H1 (cell line): ENCODE data around the gene FOXE1. TPM values are rescaled to one million over a fixed set of nuclear protein-coding genes. Genes with fewer than 3 reads are reported as not detected.

Experiments used
- CTCF ChIA-PET: fragments of 300-600 bp; sonication (Branson Sonifier 250); formaldehyde crosslinking; loops from one replicate; lab custom pipeline; 2021; ENCODE audit not compliant: partially characterized antibody; lab: Charles Lee
- POLR2A ChIA-PET: fragments of 300-600 bp; sonication (Branson Sonifier 250); formaldehyde crosslinking; loops from one replicate; lab custom pipeline; 2021; ENCODE audit warnings: inconsistent platforms; ENCODE audit not compliant: partially characterized antibody; lab: Charles Lee
- DNase-seq, 2 experiments: peaks; one replicate each; pipeline versions ENCODE4 v3.0.0 to v3.0.0-alpha.2; 2010 to 2022; ENCODE audit warnings: low spot score in 2 of 2, low read depth in 1 of 2, mixed read lengths in 1 of 2
- FAIRE-seq: peaks from 2 replicates; lab custom pipeline; 2011; peaks lifted over from hg19 to GRCh38; lab: Jason Lieb, UNC
- H2AFZ ChIP-seq: 2 replicates; pipeline ENCODE4 v1.8.1; 2012; ENCODE audit warnings: low read length, inconsistent platforms
- H2AK5ac ChIP-seq: 2 replicates; pipeline ENCODE4 v1.6.1; 2013; ENCODE audit warnings: low read depth, low read length
- H2BK120ac ChIP-seq: replicated peaks from 2 replicates; pipeline ENCODE3; 2013; ENCODE audit warnings: low read depth, low read length, inconsistent platforms
- H2BK12ac ChIP-seq: 2 replicates; pipeline ENCODE4 v1.6.1; 2013; ENCODE audit warnings: low read depth, low read length
- H2BK15ac ChIP-seq: 2 replicates; pipeline ENCODE4 v1.6.1; 2013; ENCODE audit warnings: low read length
- H2BK20ac ChIP-seq: 2 replicates; pipeline ENCODE4 v1.6.1; 2013; ENCODE audit warnings: low read length
- H2BK5ac ChIP-seq: 2 replicates; pipeline ENCODE4 v1.6.1; 2013; ENCODE audit warnings: low read depth, low read length
- H3K14ac ChIP-seq: 2 replicates; pipeline ENCODE4 v1.6.1; 2013; ENCODE audit warnings: inconsistent platforms; ENCODE audit not compliant: insufficient read length
- H3K18ac ChIP-seq: 2 replicates; pipeline ENCODE4 v1.6.1; 2013; ENCODE audit warnings: low read length; ENCODE audit errors: extremely low read depth
- H3K23ac ChIP-seq: 2 replicates; pipeline ENCODE4 v1.6.1; 2013; ENCODE audit warnings: inconsistent platforms; ENCODE audit not compliant: insufficient read length
- H3K23me2 ChIP-seq: 2 replicates; pipeline ENCODE4 v1.6.1; 2013; ENCODE audit warnings: low read depth, low read length
- H3K27ac ChIP-seq: 2 replicates; pipeline ENCODE4 v1.6.1; 2011; ENCODE audit warnings: low read depth, low read length, inconsistent platforms
- H3K27me3 ChIP-seq, 4 experiments: replicated peaks in 1 of 4; 1 replicate in 1 of 4; 2 replicates in 3 of 4; pipeline versions ENCODE4 v1.6.1 to v1.8.1; 2011 to 2013; ENCODE audit warnings: low read length in 3 of 4, mild to moderate bottlenecking in 3 of 4, inconsistent platforms in 2 of 4, mixed read lengths in 2 of 4, moderate library complexity in 1 of 4; ENCODE audit not compliant: control insufficient read depth in 3 of 4, insufficient read depth in 3 of 4; ENCODE audit errors: extremely low read depth in 1 of 4
- H3K36me3 ChIP-seq, 4 experiments: 2 replicates each; pipeline versions ENCODE4 v1.6.1 to v1.8.1; 2011 to 2013; ENCODE audit warnings: mild to moderate bottlenecking in 4 of 4, low read length in 3 of 4, moderate library complexity in 2 of 4, control low read depth in 1 of 4, inconsistent platforms in 1 of 4; ENCODE audit not compliant: insufficient read depth in 4 of 4, control insufficient read depth in 2 of 4
- H3K4ac ChIP-seq: replicated peaks from 2 replicates; pipeline ENCODE3; 2013; ENCODE audit warnings: low read length, low read depth, mixed read lengths, inconsistent platforms; ENCODE audit not compliant: insufficient read length
- H3K4me1 ChIP-seq, 4 experiments: replicated peaks in 1 of 4; 1 replicate in 1 of 4; 2 replicates in 3 of 4; pipeline versions ENCODE4 v1.6.1 to v1.8.1; 2011 to 2013; ENCODE audit warnings: low read length in 3 of 4, inconsistent platforms in 2 of 4, mixed read lengths in 1 of 4; ENCODE audit not compliant: insufficient read depth in 4 of 4, control insufficient read depth in 3 of 4
- H3K4me2 ChIP-seq, 2 experiments: 2 replicates each; pipeline versions ENCODE4 v1.6.1 to v1.8.1; 2011 to 2013; ENCODE audit warnings: low read depth in 2 of 2, low read length in 2 of 2, control low read depth in 1 of 2, inconsistent platforms in 1 of 2, mild to moderate bottlenecking in 1 of 2; ENCODE audit not compliant: insufficient read depth in 1 of 2
- H3K4me3 ChIP-seq, 4 experiments: fragments of 200-600, 300-600 bp in 1 of 4; sonication (generic), shearing (Covaris generic), sonication (Bioruptor Twin) in 1 of 4; 2 replicates each; pipeline versions ENCODE4 v1.5.1 to v1.8.1; 2011 to 2016; ENCODE audit warnings: low read length in 4 of 4, low read depth in 3 of 4, control low read depth in 2 of 4, inconsistent platforms in 2 of 4, mild to moderate bottlenecking in 2 of 4, mixed read lengths in 1 of 4, moderate library complexity in 1 of 4; ENCODE audit not compliant: insufficient read depth in 2 of 4; ENCODE audit errors: extremely low read depth in 1 of 4
- H3K56ac ChIP-seq: replicated peaks from 2 replicates; pipeline ENCODE3; 2013; ENCODE audit warnings: low read depth, mild to moderate bottlenecking, mixed read lengths, low read length, inconsistent platforms; ENCODE audit not compliant: insufficient read length
- H3K79me1 ChIP-seq: 2 replicates; pipeline ENCODE4 v1.6.1; 2013; ENCODE audit warnings: low read depth, low read length, control low read depth
- H3K79me2 ChIP-seq, 2 experiments: 2 replicates each; pipeline versions ENCODE4 v1.6.1 to v1.8.1; 2012 to 2013; ENCODE audit warnings: low read length in 2 of 2, mild to moderate bottlenecking in 2 of 2, inconsistent platforms in 1 of 2; ENCODE audit not compliant: insufficient read depth in 2 of 2, control insufficient read depth in 1 of 2
- H3K9ac ChIP-seq, 4 experiments: replicated peaks in 1 of 4; 1 replicate in 1 of 4; 2 replicates in 3 of 4; pipeline versions ENCODE4 v1.6.1 to v1.8.1; 2011 to 2013; ENCODE audit warnings: low read depth in 3 of 4, low read length in 3 of 4, control low read depth in 2 of 4, mild to moderate bottlenecking in 2 of 4, moderate library complexity in 2 of 4, inconsistent platforms in 1 of 4; ENCODE audit errors: extremely low read depth in 1 of 4
- H3K9me3 ChIP-seq, 2 experiments: 2 replicates each; pipeline versions ENCODE4 v1.6.1 to v1.8.1; 2012 to 2013; ENCODE audit warnings: mild to moderate bottlenecking in 2 of 2, moderate library complexity in 2 of 2, control low read depth in 1 of 2, inconsistent platforms in 1 of 2, low read depth in 1 of 2, low read length in 1 of 2, mixed read lengths in 1 of 2; ENCODE audit not compliant: insufficient read depth in 2 of 2
- H4K20me1 ChIP-seq, 2 experiments: replicated peaks in 1 of 2; 2 replicates each; pipeline versions ENCODE3 to v1.8.1; 2011 to 2013; ENCODE audit warnings: inconsistent platforms in 2 of 2, low read length in 2 of 2, mild to moderate bottlenecking in 1 of 2; ENCODE audit not compliant: insufficient read depth in 2 of 2, control insufficient read depth in 1 of 2
- H4K5ac ChIP-seq: 2 replicates; pipeline ENCODE4 v1.6.1; 2013; ENCODE audit warnings: low read length, low read depth, mixed read lengths, inconsistent platforms; ENCODE audit not compliant: insufficient read length
- H4K8ac ChIP-seq: 2 replicates; pipeline ENCODE4 v1.8.0; 2013; ENCODE audit warnings: mild to moderate bottlenecking, moderate library complexity, low read length, inconsistent platforms; ENCODE audit not compliant: insufficient read depth; ENCODE audit errors: extremely low read depth
- H4K91ac ChIP-seq: replicated peaks from 2 replicates; pipeline ENCODE3; 2013; ENCODE audit warnings: low read length, mixed read lengths, inconsistent platforms; ENCODE audit not compliant: insufficient read length
- HDAC2 ChIP-seq, 2 experiments: fragments of 300-600 bp in 1 of 2; sonication (generic) in 1 of 2; IDR thresholded peaks; 2 replicates each; pipeline ENCODE4 v1.6.1; 2011 to 2012; ENCODE audit warnings: low read depth in 2 of 2, low read length in 2 of 2, mild to moderate bottlenecking in 2 of 2, moderate library complexity in 2 of 2, borderline replicate concordance in 1 of 2, inconsistent platforms in 1 of 2
- MAFK ChIP-seq: IDR thresholded peaks from 2 replicates; pipeline ENCODE4 v1.6.1; 2012; ENCODE audit warnings: low read depth, mild to moderate bottlenecking, improper control_type of control experiment, low read length
- WGBS, 2 experiments: shearing (Covaris generic) in 1 of 2; methylation state at CpG; one replicate each; pipeline versions ENCODE4 v1.1.6 to v1.1.7; 2013 to 2015; ENCODE audit warnings: low lambda C conversion rate in 2 of 2, mixed read lengths in 2 of 2, inconsistent platforms in 1 of 2, low coverage in 1 of 2, missing lambda C conversion rate in 1 of 2; ENCODE audit not compliant: insufficient replicate concordance in 2 of 2, insufficient coverage in 1 of 2, insufficient read length in 1 of 2; ENCODE audit errors: extremely low coverage in 1 of 2, missing lambda C conversion rate in 1 of 2; 5-methylcytosine and 5-hydroxymethylcytosine counted together
- polyA plus RNA-seq, 7 experiments: library from polyadenylated mRNA; depleted of rRNA in 3 of 7; stranded (reverse) in 5 of 7; unstranded in 2 of 7; fragments of >200 nt in 5 of 7; fragments of 200-250 nt in 2 of 7; gene quantifications; 1 replicate in 5 of 7; 2 replicates in 1 of 7; 4 replicates in 1 of 7; pipeline versions ENCODE4 v1.2.1 to v1.2.3, GENCODE V29; 2011 to 2013; ENCODE audit warnings: missing spikeins in 2 of 7, mixed read lengths in 2 of 7
- total RNA-seq: library from RNA; stranded (reverse); fragmentation: NEBNext Ultra II Directional; extraction: Animal tissue kit (Norgen Biotek cat#: 25700); gene quantifications from 2 replicates; pipeline ENCODE4 v1.2.1, GENCODE V29; 2021

Gene FOXE1
- total and polyA plus RNA-seq, 2 of the 8 experiments (the other 6 are each of a cell fraction or from before 2014, with no cell fraction given): 0.03 TPM; not detected in 1

DNA sequence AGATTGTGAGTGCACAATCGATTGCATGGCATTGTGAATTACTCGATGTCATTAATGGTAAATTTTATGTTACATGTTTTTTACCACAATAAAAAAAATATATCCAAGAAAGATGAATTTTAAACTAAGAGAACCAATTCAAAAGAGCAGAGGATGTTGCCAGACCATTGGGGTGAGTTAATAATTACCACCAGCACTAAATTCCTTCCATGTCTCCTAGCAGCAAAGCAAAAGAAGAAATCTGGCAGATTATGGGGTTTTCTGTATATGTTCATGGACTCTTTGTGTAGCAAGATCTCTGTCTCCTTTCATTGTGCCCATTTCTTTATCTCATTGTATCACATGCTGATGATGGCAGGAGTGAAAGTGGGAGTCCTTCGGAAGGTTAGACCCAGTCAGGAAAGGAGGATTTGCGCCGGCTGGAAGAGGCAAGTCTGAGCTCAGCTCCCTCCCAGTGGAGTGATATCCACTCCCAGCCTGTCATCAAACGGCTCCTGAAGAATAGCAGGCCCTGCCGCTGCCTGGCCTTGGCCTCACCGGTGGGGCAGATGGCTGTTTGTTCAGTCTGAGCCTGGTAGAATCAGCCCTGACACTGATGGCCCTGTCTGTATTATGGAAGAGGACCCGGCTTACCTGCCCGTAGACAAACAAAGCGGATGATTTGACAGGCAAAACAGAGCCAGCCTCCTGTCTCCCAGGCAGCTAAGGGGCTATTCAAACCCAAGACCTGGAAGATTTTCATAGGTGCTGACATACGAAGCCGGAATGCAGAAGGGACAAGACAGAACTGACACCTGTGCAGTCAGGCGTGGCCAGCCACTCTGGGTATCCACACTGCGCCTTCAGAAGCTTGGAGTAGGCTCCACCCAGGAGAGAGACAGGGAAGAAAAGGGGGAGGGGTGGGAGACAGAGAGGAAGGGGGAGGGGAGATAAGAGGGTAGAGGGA, 21.9 kb upstream of the FOXE1 start:
- peaks cover 1% of the 10 kb centered on the region; the same call in 1 of the 2 replicates for H3K23me2 ChIP-seq
- CTCF ChIA-PET: interaction anchor here (1.1 to 1.2 kb wide), 2 partner anchors 10 to 134 kb away, joined by 3 to 4 read pairs; partner anchors contain the start of gene XPA
- TF ChIP-seq MAFK: no peak
- TF ChIP-seq HDAC2 (IDR thresholded peaks at IDR 0.05; ENCODE audit: borderline replicate concordance in 1 of 2, low read depth in 2 of 2, low read length in 2 of 2): 0 out of 4 replicates have a peak, but pooled peaks of 1 of the 2 experiments have one; percentile 25
- H3K4me1 ChIP-seq: peaks cover 0 to 13% (median 8%) of the 10 kb centered on the region in 4 experiments; a peak in 4 of 7 replicates
- H3K27me3 ChIP-seq: peaks cover 0 to 6% (median under 1%) of the 10 kb centered on the region in 4 experiments; a peak in 1 of 7 replicates
- H4K91ac ChIP-seq: no peak overlapping the region
- no peak overlapping the region for H3K56ac ChIP-seq
- WGBS, 2 experiments: 48% methylated on average over 15 of the region's 15 CpGs; no CpG with 5 or more reads in 1 of the 2 experiments
- peak in 1 of 2 experiments; percentile 53 for DNase-seq
- no peaks in the 10 kb centered on the region for H3K36me3 ChIP-seq
- POLR2A ChIA-PET: no interaction called here
- H2BK12ac ChIP-seq: peak overlapping the region; percentile 18; the same call in 1 of the 2 replicates
- peak overlapping the region; percentile 86 for H2AFZ ChIP-seq
- H2BK5ac ChIP-seq: no peak overlapping the region
- H4K5ac ChIP-seq: no peak overlapping the region
- no peak overlapping the region for H2BK120ac ChIP-seq
- H2BK15ac ChIP-seq: no peak overlapping the region
- peak overlapping the region; percentile 3 to 48 (median 22); a peak in 4 of 8 replicates for H3K4me3 ChIP-seq
- no peak overlapping the region for H3K14ac ChIP-seq
- H3K79me2 ChIP-seq: no peaks in the 10 kb centered on the region
- H4K20me1 ChIP-seq: no peaks in the 10 kb centered on the region
- no peak overlapping the region for H3K27ac ChIP-seq
- H2AK5ac ChIP-seq: no peak overlapping the region
- no peak overlapping the region for H3K23ac ChIP-seq
- H3K18ac ChIP-seq: no peak overlapping the region
- no peak overlapping the region for H3K4ac ChIP-seq
- H4K8ac ChIP-seq: no peak overlapping the region
- H3K9ac ChIP-seq: peak overlapping the region in 1 of 4 experiments; percentile 13; a peak in 1 of 7 replicates
- H3K9me3 ChIP-seq: no peaks in the 10 kb centered on the region
- peak; percentile 36 for FAIRE-seq
- H3K4me2 ChIP-seq: peak overlapping the region; percentile 55 to 67
- no peaks in the 10 kb centered on the region for H3K79me1 ChIP-seq
- H2BK20ac ChIP-seq: no peak overlapping the region
